Nephron progenitor cell (in vitro differentiated cells): ENCODE results near the gene MMP15.

Source experiments
- DNase-seq: peaks from one replicate; pipeline ENCODE4 v3.0.0; 2021
- H3K27ac Mint-ChIP-seq: 2 replicates; pipeline ENCODE4 v1.8.0; 2021; ENCODE audit warnings: mild to moderate bottlenecking, moderate library complexity, mixed read lengths
- H3K27me3 Mint-ChIP-seq: 2 replicates; pipeline ENCODE4 v1.8.0; 2021; ENCODE audit warnings: mild to moderate bottlenecking, low read depth, mixed read lengths; ENCODE audit not compliant: poor library complexity
- H3K36me3 Mint-ChIP-seq: 2 replicates; pipeline ENCODE4 v1.8.0; 2021; ENCODE audit warnings: low read depth, mixed read lengths
- H3K4me1 Mint-ChIP-seq: 2 replicates; pipeline ENCODE4 v1.8.0; 2021; ENCODE audit warnings: mixed read lengths
- H3K4me3 Mint-ChIP-seq: 2 replicates; pipeline ENCODE4 v1.8.0; 2021; ENCODE audit warnings: mild to moderate bottlenecking, moderate library complexity, mixed read lengths
- H3K9me3 Mint-ChIP-seq: 2 replicates; pipeline ENCODE4 v1.8.0; 2021; ENCODE audit warnings: mild to moderate bottlenecking, moderate library complexity, mixed read lengths
- CTCF ChIP-seq: fragments of 200-600 bp; sonication (generic); IDR thresholded peaks from 2 replicates; pipeline ENCODE4 v1.5.0; 2021; ENCODE audit warnings: antibody characterized with exemption

MMP15 gene

GRCh38 chr16:57998486-57998885, 27.1 kb upstream of the MMP15 start:
- H3K4me1 Mint-ChIP-seq, result peaks cover 28% of the 10 kb centered on the region
- H3K27me3 Mint-ChIP-seq, result peaks cover 3% of the 10 kb centered on the region
- H3K4me3 Mint-ChIP-seq, result peak overlapping the region; percentile 44
- H3K36me3 Mint-ChIP-seq, result peaks cover 4% of the 10 kb centered on the region
- no peak for DNase-seq
- TF ChIP-seq CTCF, result no peak
- H3K9me3 Mint-ChIP-seq, result no peaks in the 10 kb centered on the region
- no peak overlapping the region for H3K27ac Mint-ChIP-seq

DNA sequence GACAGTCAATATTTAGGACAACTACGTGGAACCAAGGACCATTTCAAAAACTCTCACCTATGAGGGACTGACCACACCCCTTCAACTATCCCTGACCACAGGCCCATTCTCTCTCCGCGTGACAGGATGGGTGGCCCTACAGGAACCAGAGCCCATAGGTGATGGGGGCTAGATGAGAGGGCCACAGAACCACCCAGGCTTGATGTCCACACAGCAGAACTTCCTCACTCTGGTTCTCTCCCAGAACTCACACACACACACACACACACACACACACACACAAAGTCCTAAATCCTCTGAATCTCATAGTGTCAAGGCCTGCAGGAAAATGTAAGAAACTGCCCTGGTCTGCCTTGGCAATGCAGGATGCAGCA, 26.6 kb upstream of the MMP15 start:
- H3K9me3 Mint-ChIP-seq, result no peaks in the 10 kb centered on the region
- H3K36me3 Mint-ChIP-seq, result peaks cover 7% of the 10 kb centered on the region
- H3K4me1 Mint-ChIP-seq, result peaks cover 28% of the 10 kb centered on the region
- peaks cover 3% of the 10 kb centered on the region for H3K27me3 Mint-ChIP-seq
- no peak for TF ChIP-seq CTCF
- no peak for DNase-seq
- H3K4me3 Mint-ChIP-seq, result peak overlapping the region; percentile 84
- H3K27ac Mint-ChIP-seq, result no peak overlapping the region

- H3K4me1 Mint-ChIP-seq, result peaks cover 28% of the 10 kb centered on the region
- no peak for TF ChIP-seq CTCF
- peak overlapping the region; percentile 84 for H3K4me3 Mint-ChIP-seq
- no peaks in the 10 kb centered on the region for H3K9me3 Mint-ChIP-seq
- H3K36me3 Mint-ChIP-seq, result peaks cover 12% of the 10 kb centered on the region
- no peak overlapping the region for H3K27ac Mint-ChIP-seq
- no peak for DNase-seq
- peaks cover 3% of the 10 kb centered on the region for H3K27me3 Mint-ChIP-seq
Observed at GRCh38 chr16:57999366-57999970, 26.1 kb upstream of the MMP15 start.

GRCh38 chr16:57999971-58000705, 25.4 kb upstream of the MMP15 start, which contains the start of gene ZNF319:
ZNF319 (minus strand) TSS chr16:58000672; CDS start chr16:57998265, 2,407 bp downstream.
- TF ChIP-seq CTCF, result no peak
- Mint-ChIP-seq H3K36me3 (peaks cover 19% of the 10 kb centered on the region), H3K27me3 (peaks cover 3% of the 10 kb centered on the region), H3K4me3 (peak within 1 kb of the TSS; percentile 92), H3K27ac (peak within 1 kb of the TSS; percentile 83), H3K4me1 (peaks cover 28% of the 10 kb centered on the region), H3K9me3 (no peaks in the 10 kb centered on the region)
- DNase-seq, result no peak

DNA sequence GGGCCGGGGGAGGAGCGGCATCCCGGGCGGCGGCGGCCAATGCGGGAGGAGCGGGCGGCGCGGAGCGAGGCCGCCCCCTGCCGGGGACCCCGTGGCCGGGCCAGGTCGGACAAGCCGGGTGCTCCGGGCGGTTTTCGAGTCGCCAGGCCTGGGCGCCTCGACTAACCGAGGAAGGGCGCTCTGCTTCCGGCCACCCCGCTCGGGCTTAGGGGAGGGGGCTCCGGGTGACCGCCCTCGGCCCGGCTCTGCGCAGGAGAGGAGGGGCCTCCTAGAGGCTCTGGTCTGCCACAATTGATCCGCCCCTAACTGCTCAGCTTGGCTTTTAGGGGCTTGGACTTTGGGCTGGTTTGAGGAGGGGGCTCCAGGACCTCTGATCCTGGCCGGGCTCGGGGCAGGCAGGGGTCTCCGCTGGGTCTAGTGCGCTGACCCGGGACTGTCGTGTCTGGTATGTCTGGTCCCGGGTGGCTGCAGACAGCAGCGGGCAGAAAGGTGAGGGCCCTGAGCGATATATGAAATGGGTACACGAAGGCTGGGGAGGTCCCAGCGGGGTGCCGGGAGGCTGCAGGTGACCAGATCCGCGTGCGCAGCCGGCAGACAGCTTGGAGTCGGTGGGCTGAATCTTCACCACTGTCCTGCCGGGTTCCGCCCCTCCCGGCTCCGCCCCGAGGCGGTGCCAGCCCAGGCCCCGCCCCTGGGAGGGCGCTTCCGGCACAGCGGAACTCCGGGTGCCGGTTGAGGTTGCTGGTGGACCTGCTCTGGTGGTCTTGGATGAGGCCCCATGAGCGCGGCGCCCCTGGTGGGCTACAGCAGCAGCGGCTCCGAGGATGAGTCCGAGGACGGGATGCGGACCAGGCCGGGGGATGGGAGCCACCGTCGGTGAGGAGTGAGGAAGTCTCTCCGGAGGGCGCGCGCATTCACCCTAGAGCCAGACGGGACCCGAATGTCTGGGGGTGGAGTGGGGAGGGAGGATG, 24.6 kb upstream of the MMP15 start, which contains the start of gene USB1:
Gene USB1, plus strand, starts transcription at position 702 of the 971 bp plus-strand sequence. Its CDS starts 77 bp downstream, at position 779.
- Mint-ChIP-seq H3K4me1 (peaks cover 28% of the 10 kb centered on the region), H3K9me3 (no peaks in the 10 kb centered on the region), H3K27me3 (peaks cover 3% of the 10 kb centered on the region), H3K36me3 (peaks cover 26% of the 10 kb centered on the region), H3K4me3 (peak within 1 kb of the TSS; percentile 92), H3K27ac (peak within 1 kb of the TSS; percentile 83)
- TF ChIP-seq CTCF, result peak; percentile 50
- DNase-seq, result peak; percentile 92
